Measurements from ENCODE around the gene DAND5. TPM values are rescaled to one million over a fixed set of nuclear protein-coding genes. Genes with fewer than 3 reads are reported as not detected.
A peak's percentile ranks its signal among the peaks of the same experiment; 100 is the strongest.

Gene DAND5
- polyA plus RNA-seq, 1 donor (not counting 4 experiments of a cell fraction or from before 2014, with no cell fraction given): not detected

DNA sequence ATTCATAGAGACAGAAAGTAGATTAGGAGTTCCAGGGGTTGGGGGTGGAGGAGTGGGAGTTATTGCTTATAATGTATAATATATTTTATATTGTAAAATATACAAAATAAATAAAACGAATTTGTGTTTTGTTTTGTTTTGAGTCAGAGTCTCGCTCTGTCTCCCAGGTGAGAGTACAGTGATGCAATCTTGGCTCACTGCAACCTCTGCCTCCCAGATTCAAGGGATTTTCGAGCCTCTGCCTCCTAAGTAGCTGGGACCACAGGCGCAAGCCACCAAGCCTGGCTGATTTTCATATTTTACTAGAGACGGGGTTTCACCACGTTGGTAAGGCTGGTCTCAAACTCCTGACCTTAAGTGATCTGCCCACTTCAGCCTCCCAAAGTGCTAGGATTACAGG lies 9.9 kb upstream of the DAND5 start:
- Histone ChIP-seq H4K20me1 (ENCODE audit: control insufficient read depth, extremely low read depth, insufficient read depth, low read length) (no peaks in the 10 kb centered on the region), H3K27ac (ENCODE audit: control insufficient read depth, insufficient read depth, low read length) (no peak overlapping the region), H3K27me3 (ENCODE audit: control insufficient read depth, extremely low read depth, insufficient read depth, low read length) (no peaks in the 10 kb centered on the region), H3K4me1 (ENCODE audit: control insufficient read depth, extremely low read depth, insufficient read depth, low read length) (peaks cover 18% of the 10 kb centered on the region), H3K9me1 (ENCODE audit: control insufficient read depth, extremely low read depth, insufficient read depth, low read length) (no peaks in the 10 kb centered on the region), H3K36me3 (ENCODE audit: control insufficient read depth in 2 of 2, extremely low read depth in 1 of 2, insufficient read depth in 2 of 2, low read length in 2 of 2) (peaks cover 1 to 4% of the 10 kb centered on the region in 2 experiments), H3K4me2 (ENCODE audit: control insufficient read depth, extremely low read depth, insufficient read depth, low read depth, low read length) (no peak overlapping the region), H3K9me3 (ENCODE audit: control insufficient read depth, low read depth, low read length) (no peaks in the 10 kb centered on the region), H2AFZ (ENCODE audit: control insufficient read depth, low read length) (no peak overlapping the region), H3K9ac (ENCODE audit: control insufficient read depth, extremely low read depth, insufficient read depth, low read length) (no peak overlapping the region), H3K4me3 (ENCODE audit: control insufficient read depth in 2 of 3, extremely low read depth in 1 of 3, insufficient read depth in 2 of 3, low read depth in 1 of 3, low read length in 3 of 3) (no peak overlapping the region), H3K79me2 (ENCODE audit: control insufficient read depth, insufficient read depth, low read length) (peaks cover 25% of the 10 kb centered on the region)
- no peak for TF ChIP-seq EZH2 (IDR thresholded peaks at IDR 0.05; ENCODE audit: low read length)
- TF ChIP-seq, protein P1, sequence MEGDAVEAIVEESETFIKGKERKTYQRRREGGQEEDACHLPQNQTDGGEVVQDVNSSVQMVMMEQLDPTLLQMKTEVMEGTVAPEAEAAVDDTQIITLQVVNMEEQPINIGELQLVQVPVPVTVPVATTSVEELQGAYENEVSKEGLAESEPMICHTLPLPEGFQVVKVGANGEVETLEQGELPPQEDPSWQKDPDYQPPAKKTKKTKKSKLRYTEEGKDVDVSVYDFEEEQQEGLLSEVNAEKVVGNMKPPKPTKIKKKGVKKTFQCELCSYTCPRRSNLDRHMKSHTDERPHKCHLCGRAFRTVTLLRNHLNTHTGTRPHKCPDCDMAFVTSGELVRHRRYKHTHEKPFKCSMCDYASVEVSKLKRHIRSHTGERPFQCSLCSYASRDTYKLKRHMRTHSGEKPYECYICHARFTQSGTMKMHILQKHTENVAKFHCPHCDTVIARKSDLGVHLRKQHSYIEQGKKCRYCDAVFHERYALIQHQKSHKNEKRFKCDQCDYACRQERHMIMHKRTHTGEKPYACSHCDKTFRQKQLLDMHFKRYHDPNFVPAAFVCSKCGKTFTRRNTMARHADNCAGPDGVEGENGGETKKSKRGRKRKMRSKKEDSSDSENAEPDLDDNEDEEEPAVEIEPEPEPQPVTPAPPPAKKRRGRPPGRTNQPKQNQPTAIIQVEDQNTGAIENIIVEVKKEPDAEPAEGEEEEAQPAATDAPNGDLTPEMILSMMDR (optimal IDR thresholded peaks at IDR 0.05 in 1 of 3, IDR thresholded peaks at IDR 0.05 in 1 of 3, conservative IDR thresholded peaks at IDR 0.05 in 1 of 3; ENCODE audit: extremely low read depth in 1 of 3, insufficient read depth in 2 of 3, low read length in 3 of 3): no peak
- dilution Hi-C loops (cut with MboI; ENCODE audit: extremely low pct_ligation_motif_present, low sequenced_read_pairs): no loop called here
- FAIRE-seq (no peak), DNase-seq (ENCODE audit: low read depth, low spot score) (no peak)

DNA sequence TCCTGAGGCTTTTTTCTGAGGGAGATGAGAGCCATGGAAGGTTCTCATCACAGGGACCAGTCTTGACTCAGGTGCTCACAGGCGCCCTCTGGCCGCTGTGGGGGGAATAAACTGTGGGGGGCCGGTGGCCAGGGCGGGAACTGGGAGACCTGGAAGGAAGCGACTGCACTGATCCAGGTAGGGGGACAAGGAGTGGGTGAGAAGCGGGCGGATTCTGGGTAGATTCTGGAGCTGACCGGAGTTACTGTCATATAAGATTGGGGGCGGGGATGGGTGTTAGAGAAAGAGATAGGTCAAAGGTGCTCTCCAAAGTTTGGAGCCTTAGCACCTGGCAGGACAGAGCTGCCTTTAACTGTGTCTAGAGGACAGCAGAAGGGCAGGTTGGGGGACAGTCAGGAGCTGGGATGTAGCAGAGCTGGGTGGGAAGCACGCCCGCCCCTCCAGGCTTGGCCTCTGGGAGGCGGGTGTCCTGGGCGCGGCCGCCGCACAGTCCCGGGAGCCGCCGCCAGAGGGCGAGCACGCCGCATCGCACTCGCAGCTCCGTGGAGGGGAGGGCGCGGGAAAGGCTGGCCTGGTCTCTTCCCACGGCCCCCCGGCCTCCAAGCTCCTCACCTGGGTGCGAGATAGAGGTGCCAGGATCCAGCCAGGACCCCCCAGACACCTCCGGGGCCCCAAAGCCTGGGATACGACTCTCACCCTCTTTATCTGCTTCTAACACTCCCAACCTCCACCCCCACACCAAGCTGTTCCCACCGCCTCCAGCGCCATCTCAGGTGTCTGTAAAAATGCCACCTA lies 4.2 kb upstream of the DAND5 start:
- dilution Hi-C loops (cut with MboI; ENCODE audit: extremely low pct_ligation_motif_present, low sequenced_read_pairs): no loop called here
- FAIRE-seq: peak; percentile 5

More for the DNA sequence above, 4.2 kb upstream of the DAND5 start:
- Histone ChIP-seq H3K4me3 (ENCODE audit: control insufficient read depth in 2 of 3, extremely low read depth in 1 of 3, insufficient read depth in 2 of 3, low read depth in 1 of 3, low read length in 3 of 3) (peak overlapping the region; percentile 46 to 77 (median 75)), H3K9me3 (ENCODE audit: control insufficient read depth, low read depth, low read length) (no peaks in the 10 kb centered on the region), H3K27ac (ENCODE audit: control insufficient read depth, insufficient read depth, low read length) (peak overlapping the region; percentile 67), H3K36me3 (ENCODE audit: control insufficient read depth in 2 of 2, extremely low read depth in 1 of 2, insufficient read depth in 2 of 2, low read length in 2 of 2) (no peaks in the 10 kb centered on the region), H3K4me2 (ENCODE audit: control insufficient read depth, extremely low read depth, insufficient read depth, low read depth, low read length) (peak overlapping the region; percentile 99), H3K27me3 (ENCODE audit: control insufficient read depth, extremely low read depth, insufficient read depth, low read length) (no peaks in the 10 kb centered on the region), H3K79me2 (ENCODE audit: control insufficient read depth, insufficient read depth, low read length) (no peaks in the 10 kb centered on the region), H3K9ac (ENCODE audit: control insufficient read depth, extremely low read depth, insufficient read depth, low read length) (peak overlapping the region; percentile 76), H3K4me1 (ENCODE audit: control insufficient read depth, extremely low read depth, insufficient read depth, low read length) (peaks cover 4% of the 10 kb centered on the region), H2AFZ (ENCODE audit: control insufficient read depth, low read length) (peak overlapping the region; percentile 100), H4K20me1 (ENCODE audit: control insufficient read depth, extremely low read depth, insufficient read depth, low read length) (no peaks in the 10 kb centered on the region), H3K9me1 (ENCODE audit: control insufficient read depth, extremely low read depth, insufficient read depth, low read length) (no peaks in the 10 kb centered on the region)
- no peak for TF ChIP-seq EZH2 (IDR thresholded peaks at IDR 0.05; ENCODE audit: low read length)
- TF ChIP-seq, protein P1 (optimal IDR thresholded peaks at IDR 0.05 in 1 of 3, IDR thresholded peaks at IDR 0.05 in 1 of 3, conservative IDR thresholded peaks at IDR 0.05 in 1 of 3; ENCODE audit: extremely low read depth in 1 of 3, insufficient read depth in 2 of 3, low read length in 3 of 3): peak; percentile 72 to 97 (median 94)
- DNase-seq (ENCODE audit: low read depth, low spot score): no peak
